ENCODE results near the gene DGKH. TPM values are rescaled to one million over a fixed set of nuclear protein-coding genes. Genes with fewer than 3 reads are reported as not detected.

Gene DGKH
- total RNA-seq, 1 donor from 2014 or later, result 10.3 TPM

GRCh38 chr13:42190529-42190928 lies 142.1 kb downstream of the DGKH start:
- no peak for DNase-seq (ENCODE audit: low read depth)
- no peak overlapping the region for H3K4me3 ChIP-seq (ENCODE audit: low read depth, low read length)
- TF ChIP-seq, protein P1, sequence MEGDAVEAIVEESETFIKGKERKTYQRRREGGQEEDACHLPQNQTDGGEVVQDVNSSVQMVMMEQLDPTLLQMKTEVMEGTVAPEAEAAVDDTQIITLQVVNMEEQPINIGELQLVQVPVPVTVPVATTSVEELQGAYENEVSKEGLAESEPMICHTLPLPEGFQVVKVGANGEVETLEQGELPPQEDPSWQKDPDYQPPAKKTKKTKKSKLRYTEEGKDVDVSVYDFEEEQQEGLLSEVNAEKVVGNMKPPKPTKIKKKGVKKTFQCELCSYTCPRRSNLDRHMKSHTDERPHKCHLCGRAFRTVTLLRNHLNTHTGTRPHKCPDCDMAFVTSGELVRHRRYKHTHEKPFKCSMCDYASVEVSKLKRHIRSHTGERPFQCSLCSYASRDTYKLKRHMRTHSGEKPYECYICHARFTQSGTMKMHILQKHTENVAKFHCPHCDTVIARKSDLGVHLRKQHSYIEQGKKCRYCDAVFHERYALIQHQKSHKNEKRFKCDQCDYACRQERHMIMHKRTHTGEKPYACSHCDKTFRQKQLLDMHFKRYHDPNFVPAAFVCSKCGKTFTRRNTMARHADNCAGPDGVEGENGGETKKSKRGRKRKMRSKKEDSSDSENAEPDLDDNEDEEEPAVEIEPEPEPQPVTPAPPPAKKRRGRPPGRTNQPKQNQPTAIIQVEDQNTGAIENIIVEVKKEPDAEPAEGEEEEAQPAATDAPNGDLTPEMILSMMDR (conservative IDR thresholded peaks at IDR 0.05; ENCODE audit: low read depth, low read length), result no peak

DNA sequence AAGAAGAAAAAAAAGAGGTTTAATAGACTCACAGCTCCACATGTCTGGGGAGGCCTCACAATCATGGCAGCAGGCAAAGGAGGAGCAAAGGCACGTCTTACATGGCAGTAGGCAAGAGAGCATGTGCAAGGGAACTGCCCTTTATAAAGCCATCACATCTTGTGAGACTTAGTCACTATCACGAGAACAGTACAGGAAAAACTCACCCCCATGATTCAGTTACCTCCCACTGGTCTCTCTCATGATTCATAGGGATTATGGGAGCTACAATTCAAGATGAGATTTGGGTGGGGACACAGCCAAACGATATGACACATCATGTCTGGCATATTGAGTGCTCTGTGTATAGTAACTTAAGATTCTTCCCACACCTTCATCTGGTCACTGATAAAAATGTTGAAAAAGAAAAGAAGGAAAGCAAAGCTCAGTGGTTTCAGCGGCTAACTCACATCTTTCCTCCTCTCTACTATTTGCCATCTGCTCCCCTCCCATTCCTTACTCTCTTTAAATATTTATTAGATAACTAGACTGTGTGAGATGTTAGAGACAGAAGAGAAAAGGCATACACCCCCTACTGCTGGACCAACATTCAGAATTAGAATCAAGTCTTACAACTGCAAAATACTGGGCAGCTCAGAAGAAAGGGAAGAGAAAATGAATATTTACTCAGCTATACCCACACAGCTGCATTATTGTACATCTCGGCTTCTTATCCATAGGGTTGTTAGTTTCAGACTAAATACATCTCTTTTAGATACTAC lies 163.4 kb downstream of the DGKH start:
- DNase-seq (ENCODE audit: low read depth), result peak; percentile 10
- no peak overlapping the region for H3K4me3 ChIP-seq (ENCODE audit: low read depth, low read length)
- TF ChIP-seq, protein P1 (conservative IDR thresholded peaks at IDR 0.05; ENCODE audit: low read depth, low read length), result no peak

DNA sequence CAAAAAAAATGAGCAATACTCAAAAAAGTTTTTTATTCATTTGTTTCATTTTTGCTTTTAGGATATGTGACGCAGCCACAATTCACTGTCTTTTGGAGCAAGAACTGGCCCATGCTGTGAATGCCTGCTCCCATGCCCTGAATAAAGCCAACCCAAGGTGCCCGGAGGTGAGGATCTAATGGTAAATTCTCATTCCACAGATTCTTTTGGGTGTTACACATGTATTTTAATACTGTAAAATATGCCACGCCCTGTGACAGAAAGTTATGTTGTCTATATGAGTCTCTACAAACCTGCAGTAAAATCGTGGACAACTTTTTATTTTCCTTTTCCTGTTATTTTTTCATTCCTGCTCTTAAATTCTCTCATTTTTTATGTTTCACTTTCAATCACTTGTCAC lies 166.0 kb downstream of the DGKH start:
- TF ChIP-seq, protein P1 (conservative IDR thresholded peaks at IDR 0.05; ENCODE audit: low read depth, low read length), result no peak
- H3K4me3 ChIP-seq (ENCODE audit: low read depth, low read length), result no peak overlapping the region
- DNase-seq (ENCODE audit: low read depth), result no peak

GRCh38 chr13:42215578-42216421 lies 167.4 kb downstream of the DGKH start:
- no peak overlapping the region for H3K4me3 ChIP-seq (ENCODE audit: low read depth, low read length)
- DNase-seq (ENCODE audit: low read depth), result no peak
- TF ChIP-seq, protein P1 (conservative IDR thresholded peaks at IDR 0.05; ENCODE audit: low read depth, low read length), result peak; percentile 62

DNA sequence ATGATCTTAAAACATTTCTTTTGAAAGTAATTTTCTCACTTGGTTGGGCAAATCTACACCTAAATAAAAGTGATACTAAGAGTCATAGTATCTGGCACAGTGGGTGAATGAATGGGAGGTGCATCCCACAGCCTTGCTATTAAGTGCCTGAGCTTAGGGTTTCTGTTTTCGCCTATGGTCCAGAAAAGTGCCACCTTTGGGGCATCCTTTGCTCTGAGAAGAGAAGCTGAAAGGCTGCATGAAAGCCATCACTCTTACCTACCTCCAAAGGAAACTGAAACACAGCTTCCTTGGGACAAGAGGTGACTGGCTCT lies 167.9 kb downstream of the DGKH start:
- DNase-seq (ENCODE audit: low read depth), result no peak
- TF ChIP-seq, protein P1 (conservative IDR thresholded peaks at IDR 0.05; ENCODE audit: low read depth, low read length), result no peak
- H3K4me3 ChIP-seq (ENCODE audit: low read depth, low read length), result no peak overlapping the region

GRCh38 chr13:42218576-42218975 lies 170.1 kb downstream of the DGKH start:
- DNase-seq (ENCODE audit: low read depth), result no peak
- TF ChIP-seq, protein P1 (conservative IDR thresholded peaks at IDR 0.05; ENCODE audit: low read depth, low read length), result no peak
- no peak overlapping the region for H3K4me3 ChIP-seq (ENCODE audit: low read depth, low read length)
